ENCODE results near the gene GALNT16.
"Not testable (repeated sequence)": the region's sequence is repeated elsewhere in the genome, so short reads cannot be mapped to it uniquely, and the experiment has no call there.

GALNT16 gene

DNA sequence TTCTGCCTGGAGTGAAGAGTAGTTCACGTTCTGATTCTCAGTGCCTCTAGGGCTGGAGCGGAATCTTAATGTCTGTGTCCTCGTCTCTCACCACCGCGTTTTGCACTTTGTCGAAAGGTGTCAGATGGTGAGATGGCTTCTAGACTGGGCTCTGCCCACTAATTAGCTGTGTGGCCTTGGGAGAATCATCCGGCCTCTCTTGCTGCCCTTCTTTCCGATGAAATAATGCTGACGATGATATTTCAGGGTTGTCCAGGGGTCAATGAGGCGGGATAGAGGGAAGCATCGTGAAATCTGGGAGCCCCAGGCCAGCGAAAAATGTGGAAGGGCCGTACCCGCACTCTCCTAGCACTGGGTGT lies 811 bp upstream of the GALNT16 start:
- DNase-seq (ENCODE audit: low read depth in 1 of 2, low spot score in 1 of 2) = no peak

DNA sequence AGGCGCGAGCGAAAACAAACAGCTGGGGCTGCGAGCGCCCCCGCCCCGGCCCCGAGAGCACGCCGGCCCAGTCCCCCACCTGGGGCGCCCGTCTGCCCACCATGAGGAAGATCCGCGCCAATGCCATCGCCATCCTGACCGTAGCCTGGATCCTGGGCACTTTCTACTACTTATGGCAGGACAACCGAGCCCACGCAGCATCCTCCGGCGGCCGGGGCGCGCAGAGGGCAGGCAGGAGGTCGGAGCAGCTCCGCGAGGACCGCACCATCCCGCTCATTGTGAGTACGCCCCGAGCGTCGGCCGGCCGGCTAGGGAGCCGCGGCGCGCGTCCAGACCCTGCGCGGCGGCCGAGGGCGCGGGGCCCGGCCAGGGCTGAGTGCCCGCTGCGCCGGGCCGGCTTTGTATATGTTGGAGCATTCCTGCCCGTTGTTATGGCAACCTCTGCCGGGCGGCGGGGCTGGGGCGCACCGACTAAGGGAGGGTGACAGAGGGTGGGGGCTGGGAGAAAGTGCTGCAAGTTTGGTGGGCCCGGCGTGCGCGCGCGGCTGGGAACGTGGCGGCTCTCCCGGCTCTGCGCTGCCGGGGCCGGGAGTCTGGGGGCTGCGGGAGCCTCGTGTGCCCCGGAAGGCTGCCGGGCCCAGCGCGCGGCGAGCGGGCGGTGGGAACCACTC lies 367 bp downstream of the GALNT16 start:
- DNase-seq (ENCODE audit: low read depth in 1 of 2, low spot score in 1 of 2) = no peak

DNA sequence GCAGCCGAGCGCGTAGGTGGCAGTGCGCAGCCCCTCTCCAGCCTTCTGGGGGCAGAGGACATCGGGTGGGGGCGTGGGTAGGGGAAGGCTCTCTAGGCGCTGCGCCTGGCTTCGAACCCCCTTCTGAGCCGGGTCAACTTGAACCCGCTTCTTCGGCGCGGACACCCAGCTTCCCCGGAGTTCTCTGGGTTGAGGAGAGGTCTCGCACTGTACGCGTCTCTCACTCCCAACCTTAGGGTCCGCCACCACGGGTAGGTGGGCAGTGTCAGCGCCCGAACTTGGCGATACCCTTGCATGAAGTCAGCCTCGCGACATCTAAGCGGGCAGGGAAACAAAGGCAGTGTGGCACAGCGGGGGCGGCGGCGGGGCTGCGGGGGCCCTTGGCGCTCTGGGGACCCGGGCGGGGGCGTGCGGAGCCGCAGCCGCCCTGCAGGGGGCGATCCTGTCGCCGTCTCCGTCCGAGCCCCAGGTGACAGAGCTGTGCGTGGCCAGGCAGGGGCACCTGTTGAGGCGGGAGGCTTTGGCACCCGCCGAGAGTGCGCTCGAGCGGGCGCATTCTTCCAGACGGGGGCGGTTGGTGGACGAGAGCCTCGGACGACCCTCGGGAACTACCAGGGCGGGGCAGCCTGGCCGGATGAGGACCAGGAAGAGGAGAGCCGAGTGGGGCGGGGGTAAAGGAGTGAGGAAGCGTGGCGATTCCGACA lies 1.1 kb downstream of the GALNT16 start:
- DNase-seq (ENCODE audit: low read depth in 1 of 2, low spot score in 1 of 2) = peak in 1 of 2 donors; percentile 21

DNA sequence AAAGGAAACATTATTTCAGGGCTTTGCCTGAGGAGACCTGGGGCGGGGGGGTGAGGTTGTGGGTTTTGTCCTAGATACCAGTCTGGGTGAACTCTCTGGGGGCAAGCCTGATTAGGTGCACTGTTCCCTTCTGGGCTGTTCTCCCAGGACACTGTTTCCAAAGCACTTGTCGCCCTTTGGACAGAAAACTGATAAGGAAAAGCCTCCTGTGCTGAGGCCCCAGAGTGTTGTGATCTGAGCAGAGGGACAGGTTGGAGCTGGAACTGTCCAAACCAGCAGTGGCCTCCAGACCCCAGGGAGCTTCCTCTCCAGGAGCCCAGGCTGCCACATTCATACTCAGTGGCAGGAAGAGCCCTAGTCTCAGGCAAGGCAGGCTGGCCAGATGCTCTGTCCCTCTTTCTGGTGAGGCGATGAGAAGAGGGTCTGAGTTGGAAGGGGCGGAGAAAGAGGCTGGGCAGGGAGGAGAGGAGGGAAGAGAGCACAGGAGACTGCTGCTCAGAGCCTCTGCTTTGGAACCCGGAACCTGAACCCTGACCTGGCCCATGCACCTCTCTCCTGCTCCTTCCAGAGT lies 1.9 kb downstream of the GALNT16 start:
- no peak for DNase-seq (ENCODE audit: low read depth in 1 of 2, low spot score in 1 of 2)

DNA sequence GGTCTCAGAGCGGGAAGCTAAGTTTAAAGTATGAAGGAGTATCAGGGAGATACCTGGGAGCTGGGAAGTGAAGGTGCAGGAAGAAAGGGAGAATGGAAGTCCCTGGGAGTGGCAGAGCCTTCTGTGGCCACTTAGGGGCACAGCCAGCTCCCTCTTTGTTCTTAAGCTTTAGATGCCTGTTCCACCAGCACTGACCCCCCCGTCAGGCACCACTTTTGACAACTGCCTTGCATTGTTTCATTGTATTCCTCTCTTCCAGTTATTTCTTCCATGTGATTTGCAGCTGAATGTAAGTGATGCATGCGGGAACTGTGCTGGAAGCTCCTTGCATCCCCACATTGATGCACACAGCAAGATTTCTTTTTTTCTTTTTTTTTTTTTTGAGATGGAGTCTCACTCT lies 2.6 kb downstream of the GALNT16 start:
- DNase-seq (ENCODE audit: low read depth in 1 of 2, low spot score in 1 of 2) = no peak

DNA sequence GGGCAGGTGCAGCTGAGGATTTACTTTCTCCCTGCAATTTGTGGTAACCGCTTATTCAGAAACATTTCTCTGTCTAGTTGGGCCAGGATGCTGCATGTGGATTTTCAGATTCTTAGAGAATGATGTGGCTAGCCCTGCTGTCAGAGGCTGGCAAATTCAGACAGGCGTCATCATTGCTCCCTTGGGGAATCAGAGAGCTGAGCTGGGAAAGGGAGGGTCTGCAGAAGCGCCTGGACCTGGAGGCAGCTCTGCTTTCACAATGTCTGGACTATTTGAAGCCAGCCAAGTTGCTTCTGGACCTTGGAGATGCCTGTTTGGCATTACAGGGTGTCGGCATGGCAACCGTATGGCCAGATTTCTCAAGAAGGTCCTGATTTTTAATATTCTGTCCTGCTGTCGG lies 3.4 kb downstream of the GALNT16 start:
- DNase-seq (ENCODE audit: low read depth in 1 of 2, low spot score in 1 of 2) = no peak

DNA sequence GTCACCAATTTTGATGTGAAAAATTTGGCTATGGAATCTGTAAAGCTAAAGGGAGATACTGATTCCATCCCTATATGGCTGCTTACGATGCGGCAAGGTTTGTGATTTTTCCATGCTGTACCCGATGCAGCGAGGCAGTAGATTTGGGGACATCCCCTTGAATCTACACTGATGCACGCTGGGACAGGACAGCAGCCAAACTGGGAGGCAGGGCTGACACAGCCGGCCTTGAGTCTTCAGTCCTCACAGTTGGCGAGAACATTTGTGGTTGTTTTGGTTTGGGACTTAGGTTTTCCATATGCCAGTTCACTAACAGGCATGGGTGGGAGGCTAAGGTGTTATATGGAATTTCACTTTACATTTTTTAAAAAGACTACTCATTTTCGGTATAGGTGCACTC lies 3.8 kb downstream of the GALNT16 start:
- DNase-seq (ENCODE audit: low read depth in 1 of 2, low spot score in 1 of 2) = no peak

DNA sequence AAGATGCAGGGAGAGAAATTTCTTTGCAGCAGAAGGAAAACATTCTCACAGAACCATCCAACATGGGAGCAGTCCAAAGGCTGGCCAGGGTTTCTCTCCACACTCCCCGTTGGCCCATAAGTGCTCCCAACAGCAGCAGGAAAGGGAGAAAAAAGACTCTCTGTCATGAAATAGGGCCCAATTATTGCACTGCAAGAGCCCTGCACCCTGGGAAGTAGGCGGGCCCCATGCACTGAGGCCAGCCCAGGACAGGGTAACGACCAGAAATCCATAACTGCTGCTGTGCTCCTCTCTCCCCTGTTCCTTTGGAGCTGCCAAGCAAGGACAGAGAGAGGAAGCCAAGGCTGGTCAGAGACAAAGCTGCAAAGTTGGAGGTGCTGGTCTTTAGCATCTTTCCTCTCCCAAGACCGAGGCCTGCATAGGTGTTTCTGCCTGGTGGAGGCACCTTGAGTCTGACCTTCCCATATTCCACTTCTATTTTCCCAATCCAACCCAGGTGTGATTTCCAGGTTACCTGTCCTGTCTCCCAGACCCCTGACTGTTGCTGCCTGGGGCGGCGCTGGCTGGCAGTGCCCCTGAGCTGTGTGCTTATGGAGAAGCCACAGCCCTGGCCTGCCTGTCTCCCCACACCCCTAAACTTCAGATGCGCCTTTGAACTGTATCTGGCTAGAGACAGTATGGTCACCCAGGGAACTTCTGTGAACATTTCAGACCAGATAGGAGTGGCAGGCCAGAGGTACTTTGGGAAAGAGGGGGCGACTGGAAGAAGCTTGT lies 6.8 kb downstream of the GALNT16 start:
- DNase-seq (ENCODE audit: low read depth in 1 of 2, low spot score in 1 of 2) = no peak

DNA sequence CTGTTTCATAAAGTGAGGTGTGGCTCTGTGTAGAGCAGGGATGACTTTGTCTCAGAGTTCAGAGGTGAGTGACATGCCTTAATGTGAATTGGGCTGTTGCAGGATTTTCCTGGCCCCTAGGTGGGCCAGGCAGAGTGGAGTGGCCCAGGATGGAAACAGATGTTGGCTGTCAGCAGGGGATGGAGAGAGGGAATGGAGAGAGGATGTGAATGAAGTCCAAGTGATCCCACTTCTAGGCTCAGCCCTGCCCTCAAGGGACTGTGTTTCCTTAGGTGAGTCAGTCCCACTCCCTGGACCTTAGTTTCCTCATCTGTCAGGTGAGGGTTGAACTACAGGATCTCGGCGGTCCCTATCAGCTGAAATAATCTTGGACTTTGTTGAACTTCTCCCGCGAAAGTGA lies 7.5 kb downstream of the GALNT16 start:
- no peak for DNase-seq (ENCODE audit: low read depth in 1 of 2, low spot score in 1 of 2)

DNA sequence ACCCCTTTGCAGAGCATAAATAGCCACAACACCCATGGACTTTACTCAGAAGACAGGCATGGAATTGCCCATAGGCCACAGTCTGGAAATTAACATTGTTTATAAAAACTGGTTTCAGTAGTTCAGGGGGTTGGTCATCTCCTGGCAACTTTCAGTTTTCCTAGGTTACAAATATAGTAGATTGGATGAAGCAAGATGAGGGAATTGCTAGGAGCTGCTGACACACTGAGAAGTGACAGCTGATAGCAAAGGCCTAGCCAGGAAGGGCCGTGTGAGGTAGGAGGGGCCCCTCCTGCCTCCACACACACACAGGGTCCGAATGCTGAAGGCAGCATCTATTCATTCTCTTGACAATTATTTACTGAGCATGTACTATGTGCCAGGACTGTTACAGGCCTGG lies 8.3 kb downstream of the GALNT16 start:
- DNase-seq (ENCODE audit: low read depth in 1 of 2, low spot score in 1 of 2) = no peak

DNA sequence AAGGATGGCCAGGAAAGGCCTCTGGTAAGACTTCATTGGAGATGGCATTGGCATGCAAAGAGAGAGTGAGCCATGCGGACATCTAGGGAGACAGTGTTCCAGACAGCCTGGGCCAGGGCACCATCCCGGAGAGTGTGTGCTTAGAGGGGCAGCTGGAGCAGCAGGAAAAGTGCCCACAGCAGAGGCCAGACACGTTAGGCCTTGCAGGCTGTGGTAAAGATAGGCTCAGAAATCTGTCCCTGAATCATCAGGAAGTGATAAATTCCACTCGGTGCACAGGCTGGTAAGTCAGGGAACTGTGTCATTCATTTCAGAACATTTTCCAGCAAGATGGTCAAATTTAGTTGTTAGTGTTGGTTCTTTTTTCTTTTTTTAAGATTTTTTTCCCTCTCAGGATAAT lies 8.8 kb downstream of the GALNT16 start:
- DNase-seq (ENCODE audit: low read depth in 1 of 2, low spot score in 1 of 2) = no peak

DNA sequence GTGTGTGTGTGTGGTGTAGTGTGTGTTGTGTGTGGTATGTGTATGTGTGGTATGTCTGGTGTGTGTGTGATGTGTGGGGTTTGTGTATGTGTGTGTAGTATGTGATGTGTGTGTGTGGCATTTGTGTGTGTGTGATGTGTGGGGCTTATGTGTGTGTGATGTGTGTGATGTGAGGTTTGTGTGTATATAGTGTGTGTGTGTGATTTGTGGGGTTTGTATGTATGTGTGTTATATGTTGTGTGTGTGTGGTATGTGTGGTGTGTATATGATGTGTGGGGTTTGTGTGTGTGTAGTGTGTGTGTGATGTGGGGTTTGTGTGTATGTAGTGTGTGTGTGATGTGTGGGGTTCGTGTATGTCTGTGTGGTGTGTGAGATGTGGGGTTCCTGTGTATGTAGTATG lies 9.4 kb downstream of the GALNT16 start:
- no peak for DNase-seq (ENCODE audit: low read depth in 1 of 2, low spot score in 1 of 2)

DNA sequence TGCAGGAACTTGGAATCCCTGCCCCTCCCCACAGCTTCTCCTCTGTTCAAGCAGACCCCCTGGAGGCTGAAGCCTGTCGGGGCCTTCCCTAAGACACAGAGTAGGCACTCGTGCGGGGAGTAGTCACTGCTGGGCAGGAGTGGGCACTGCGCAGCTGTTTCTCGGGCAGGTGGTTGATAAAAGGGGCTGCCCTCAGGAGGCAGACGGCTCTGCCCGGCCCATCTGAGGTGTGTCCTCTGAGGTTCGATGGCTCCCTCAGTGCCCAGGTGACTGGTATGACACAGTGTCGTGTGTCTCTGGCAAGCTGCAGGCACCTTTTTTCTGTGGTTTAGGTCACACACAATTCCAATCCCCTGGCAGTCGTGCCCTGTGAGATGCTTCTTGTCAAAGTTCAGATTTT lies 10.1 kb downstream of the GALNT16 start:
- no peak for DNase-seq (ENCODE audit: low read depth in 1 of 2, low spot score in 1 of 2)

DNA sequence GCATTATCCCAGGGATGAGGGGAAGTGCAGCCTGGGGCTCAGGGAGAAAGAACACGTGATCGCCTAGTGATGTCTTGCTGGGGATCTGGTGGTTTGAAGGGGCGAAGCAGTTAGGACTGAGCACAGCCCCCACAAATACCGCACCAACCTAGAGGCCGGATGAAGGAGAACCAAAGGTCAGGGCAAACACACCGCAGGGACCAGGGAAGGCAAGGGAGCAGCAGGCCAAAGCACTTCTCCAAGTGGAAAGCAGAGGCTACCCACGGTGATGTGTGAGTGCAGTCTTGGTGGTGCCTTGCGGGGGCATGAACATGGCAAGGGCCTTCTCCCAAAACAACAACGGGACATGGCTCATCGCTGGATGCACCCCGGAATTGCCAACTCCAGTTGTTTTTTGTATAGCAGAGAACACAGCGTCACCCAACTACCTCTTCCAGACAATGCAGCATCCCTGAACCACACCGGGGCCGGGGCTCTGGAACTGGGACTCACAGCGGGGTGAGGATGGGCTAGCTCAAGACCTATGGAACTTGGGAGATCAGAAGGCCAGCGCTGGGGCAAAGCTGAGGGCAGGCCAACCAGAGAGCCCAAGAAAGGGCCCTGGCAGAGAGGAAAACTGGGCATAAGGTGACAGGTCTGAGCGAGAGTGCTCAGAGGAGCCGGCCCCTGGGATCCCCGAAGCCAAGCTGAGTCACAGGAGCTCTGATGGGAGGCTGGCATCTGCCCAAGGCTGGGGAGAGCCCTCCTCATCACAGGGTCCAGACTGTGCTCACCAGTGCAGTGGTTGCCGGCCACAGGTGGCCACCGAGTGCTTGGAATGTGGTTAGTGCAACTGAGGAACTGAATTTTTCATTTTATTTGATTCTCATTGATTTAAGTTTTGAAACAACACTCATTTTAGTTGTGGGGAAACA lies 11.1 kb downstream of the GALNT16 start:
- no peak for DNase-seq (ENCODE audit: low read depth in 1 of 2, low spot score in 1 of 2)

DNA sequence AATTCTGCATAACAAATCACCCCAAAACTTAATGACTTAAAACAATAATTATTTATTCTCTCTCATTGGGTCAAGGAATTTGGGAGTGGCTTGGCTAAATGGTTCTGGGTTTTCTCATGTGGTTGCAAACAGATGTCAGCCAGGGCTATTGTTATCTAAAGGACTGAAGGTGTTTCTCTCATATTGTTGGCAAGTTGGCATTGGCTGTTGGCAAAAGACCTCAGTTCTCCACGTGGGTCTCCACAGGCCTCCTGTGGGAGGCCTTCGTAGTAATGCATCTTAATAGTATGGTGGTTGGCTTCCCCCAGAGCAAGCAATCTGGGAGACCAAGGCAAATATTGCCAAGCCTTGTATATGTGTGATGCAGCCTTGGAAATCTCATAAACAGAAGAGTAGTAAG lies 14.4 kb downstream of the GALNT16 start:
- no peak for DNase-seq (ENCODE audit: low read depth in 1 of 2, low spot score in 1 of 2)

DNA sequence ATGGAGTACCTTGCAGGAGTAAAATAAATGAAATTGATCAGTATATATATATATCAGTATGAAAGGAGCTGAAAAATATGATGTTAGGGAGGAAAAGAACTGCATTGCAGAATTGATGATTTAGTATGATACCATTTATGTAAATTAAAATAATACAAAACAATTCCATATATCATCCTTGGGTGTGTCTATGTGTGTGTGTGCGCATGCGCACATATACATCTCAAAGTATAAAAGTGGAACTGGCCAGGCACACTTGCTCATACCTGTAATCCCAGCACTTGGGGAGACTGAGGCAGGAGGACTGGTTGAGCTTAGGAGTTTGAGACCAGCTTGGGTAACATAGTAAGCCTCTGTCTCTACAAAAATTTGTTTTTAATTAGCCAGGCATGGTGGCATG lies 15.4 kb downstream of the GALNT16 start:
- no peak for DNase-seq (ENCODE audit: low read depth in 1 of 2, low spot score in 1 of 2)

DNA sequence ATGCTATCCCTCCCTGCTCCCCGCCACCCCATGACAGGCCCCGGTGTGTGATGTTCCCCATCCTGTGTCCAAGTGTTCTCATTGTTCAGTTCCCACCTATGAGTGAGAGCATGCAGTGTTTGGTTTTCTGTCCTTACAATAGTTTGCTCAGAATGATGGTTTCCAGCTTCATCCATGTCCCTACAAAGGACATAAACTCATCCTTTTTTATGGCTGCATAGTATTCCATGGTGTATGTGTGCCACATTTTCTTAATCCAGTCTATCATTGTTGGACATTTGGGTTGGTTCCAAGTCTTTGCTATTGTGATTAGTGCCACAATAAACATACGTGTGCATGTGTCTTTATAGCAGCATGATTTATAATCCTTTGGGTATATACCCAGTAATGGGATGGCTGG lies 17.4 kb downstream of the GALNT16 start:
- DNase-seq (ENCODE audit: low read depth in 1 of 2, low spot score in 1 of 2) = not testable (repeated sequence)

DNA sequence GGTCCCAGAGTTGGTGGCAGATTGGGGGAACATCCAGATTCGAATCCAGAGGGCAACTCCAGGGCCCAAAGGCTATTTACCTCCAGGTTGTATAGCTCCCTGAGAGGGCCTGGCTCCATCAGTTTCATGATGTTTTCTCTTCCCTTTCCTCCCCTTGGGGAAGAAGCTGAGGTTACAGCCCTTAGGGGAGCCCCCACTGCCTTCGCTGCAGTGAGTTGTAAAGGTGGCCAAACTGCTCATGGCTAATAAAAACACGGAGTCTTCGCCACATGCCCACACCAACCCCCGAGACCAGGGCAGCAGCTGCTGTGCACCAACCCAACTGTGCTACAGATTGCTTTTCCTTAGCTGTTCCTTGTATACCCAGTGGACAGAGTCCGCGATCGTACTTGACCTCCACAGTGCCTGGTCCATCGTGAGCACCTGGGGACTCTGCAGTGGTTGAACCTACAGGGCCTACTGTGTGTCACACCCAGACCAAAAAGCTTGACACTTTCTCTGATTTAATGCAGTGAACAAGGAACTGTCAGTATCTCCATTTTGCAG lies 20.9 kb downstream of the GALNT16 start:
- DNase-seq (ENCODE audit: low read depth in 1 of 2, low spot score in 1 of 2) = no peak

DNA sequence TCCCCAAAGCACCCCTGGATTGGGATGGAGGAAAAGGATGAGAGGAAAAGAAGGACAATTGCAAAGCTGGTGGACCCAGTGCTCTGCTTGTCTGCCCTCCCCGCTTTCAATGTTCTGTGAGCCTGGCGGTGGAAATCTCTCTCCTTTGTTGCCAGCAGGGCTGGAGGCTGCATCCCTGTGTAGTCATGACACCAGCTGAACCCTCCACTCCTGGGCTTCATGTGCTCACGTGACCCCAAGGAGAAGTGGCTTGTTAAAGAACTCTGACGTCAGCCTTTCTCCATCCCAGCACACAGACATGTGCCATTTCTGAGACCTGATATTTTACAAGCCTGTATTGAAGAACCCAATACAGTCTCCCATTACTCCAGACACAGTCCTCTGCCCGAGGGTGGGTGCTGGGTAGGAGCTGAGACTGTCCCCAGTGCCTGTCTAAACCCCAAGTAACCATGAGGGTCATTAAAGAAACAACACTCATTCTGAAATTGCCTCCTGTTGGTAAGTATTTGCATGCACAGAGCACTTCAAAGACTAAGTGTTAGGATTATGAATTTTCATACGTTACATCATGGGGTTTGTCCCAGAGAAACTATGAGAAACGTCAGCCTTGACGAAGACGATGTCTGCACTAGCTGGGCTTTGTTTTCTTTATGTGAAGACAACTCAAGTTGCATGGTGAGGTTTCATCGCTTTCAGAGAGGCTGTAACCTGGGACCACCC lies 21.7 kb downstream of the GALNT16 start:
- no peak for DNase-seq (ENCODE audit: low read depth in 1 of 2, low spot score in 1 of 2)

DNA sequence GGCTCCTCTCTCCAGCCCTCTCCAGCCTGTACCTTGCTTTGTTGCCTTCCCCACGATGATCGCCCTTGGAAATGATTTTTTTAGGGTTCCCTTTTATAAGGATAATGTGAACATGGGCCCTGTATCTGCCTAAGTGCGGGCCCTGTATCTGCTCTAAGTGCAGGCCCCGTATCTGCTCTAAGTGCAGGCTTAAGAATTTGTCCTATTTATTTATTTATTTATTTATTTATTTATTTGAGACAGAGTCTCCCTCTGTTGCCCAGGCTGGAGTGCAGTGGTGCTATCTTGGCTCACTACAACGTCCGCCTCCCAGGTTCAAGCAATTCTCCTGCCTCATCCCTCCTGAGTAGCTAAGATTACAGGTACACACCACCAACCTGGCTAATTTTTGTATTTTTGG lies 22.5 kb downstream of the GALNT16 start:
- no peak for DNase-seq (ENCODE audit: low read depth in 1 of 2, low spot score in 1 of 2)

Data from activated CD4-positive, alpha-beta T cell treated with anti-CD3 and anti-CD28 coated beads, Interleukin-2, amount 50 U/mL, for 24 hours (primary cell).